ENCODE measurements around the gene TNNI3. TPM values are rescaled to one million over a fixed set of nuclear protein-coding genes. Genes with fewer than 3 reads are reported as not detected.

TNNI3 gene
- total and polyA plus RNA-seq, 9 of the 15 experiments (the other 6 are each of a cell fraction or from before 2014, with no cell fraction given) = 4.7 to 158 (median 42.0) TPM

- TF ChIP-seq NRF1 (conservative IDR thresholded peaks at IDR 0.05 in 1 of 2, IDR thresholded peaks at IDR 0.05 in 1 of 2) = peak; percentile 61 to 71
- no peak for TF ChIP-seq GABPB2 (CRISPR knock-in tag; conservative IDR thresholded peaks at IDR 0.05)
- TF ChIP-seq, protein P1, sequence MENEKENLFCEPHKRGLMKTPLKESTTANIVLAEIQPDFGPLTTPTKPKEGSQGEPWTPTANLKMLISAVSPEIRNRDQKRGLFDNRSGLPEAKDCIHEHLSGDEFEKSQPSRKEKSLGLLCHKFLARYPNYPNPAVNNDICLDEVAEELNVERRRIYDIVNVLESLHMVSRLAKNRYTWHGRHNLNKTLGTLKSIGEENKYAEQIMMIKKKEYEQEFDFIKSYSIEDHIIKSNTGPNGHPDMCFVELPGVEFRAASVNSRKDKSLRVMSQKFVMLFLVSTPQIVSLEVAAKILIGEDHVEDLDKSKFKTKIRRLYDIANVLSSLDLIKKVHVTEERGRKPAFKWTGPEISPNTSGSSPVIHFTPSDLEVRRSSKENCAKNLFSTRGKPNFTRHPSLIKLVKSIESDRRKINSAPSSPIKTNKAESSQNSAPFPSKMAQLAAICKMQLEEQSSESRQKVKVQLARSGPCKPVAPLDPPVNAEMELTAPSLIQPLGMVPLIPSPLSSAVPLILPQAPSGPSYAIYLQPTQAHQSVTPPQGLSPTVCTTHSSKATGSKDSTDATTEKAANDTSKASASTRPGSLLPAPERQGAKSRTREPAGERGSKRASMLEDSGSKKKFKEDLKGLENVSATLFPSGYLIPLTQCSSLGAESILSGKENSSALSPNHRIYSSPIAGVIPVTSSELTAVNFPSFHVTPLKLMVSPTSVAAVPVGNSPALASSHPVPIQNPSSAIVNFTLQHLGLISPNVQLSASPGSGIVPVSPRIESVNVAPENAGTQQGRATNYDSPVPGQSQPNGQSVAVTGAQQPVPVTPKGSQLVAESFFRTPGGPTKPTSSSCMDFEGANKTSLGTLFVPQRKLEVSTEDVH (IDR thresholded peaks at IDR 0.05; ENCODE audit: low read depth, partially characterized antibody) = no peak
- no peak for TF ChIP-seq PHF21A (IDR thresholded peaks at IDR 0.05; ENCODE audit: borderline replicate concordance, low read depth)
- TF ChIP-seq, protein P2, sequence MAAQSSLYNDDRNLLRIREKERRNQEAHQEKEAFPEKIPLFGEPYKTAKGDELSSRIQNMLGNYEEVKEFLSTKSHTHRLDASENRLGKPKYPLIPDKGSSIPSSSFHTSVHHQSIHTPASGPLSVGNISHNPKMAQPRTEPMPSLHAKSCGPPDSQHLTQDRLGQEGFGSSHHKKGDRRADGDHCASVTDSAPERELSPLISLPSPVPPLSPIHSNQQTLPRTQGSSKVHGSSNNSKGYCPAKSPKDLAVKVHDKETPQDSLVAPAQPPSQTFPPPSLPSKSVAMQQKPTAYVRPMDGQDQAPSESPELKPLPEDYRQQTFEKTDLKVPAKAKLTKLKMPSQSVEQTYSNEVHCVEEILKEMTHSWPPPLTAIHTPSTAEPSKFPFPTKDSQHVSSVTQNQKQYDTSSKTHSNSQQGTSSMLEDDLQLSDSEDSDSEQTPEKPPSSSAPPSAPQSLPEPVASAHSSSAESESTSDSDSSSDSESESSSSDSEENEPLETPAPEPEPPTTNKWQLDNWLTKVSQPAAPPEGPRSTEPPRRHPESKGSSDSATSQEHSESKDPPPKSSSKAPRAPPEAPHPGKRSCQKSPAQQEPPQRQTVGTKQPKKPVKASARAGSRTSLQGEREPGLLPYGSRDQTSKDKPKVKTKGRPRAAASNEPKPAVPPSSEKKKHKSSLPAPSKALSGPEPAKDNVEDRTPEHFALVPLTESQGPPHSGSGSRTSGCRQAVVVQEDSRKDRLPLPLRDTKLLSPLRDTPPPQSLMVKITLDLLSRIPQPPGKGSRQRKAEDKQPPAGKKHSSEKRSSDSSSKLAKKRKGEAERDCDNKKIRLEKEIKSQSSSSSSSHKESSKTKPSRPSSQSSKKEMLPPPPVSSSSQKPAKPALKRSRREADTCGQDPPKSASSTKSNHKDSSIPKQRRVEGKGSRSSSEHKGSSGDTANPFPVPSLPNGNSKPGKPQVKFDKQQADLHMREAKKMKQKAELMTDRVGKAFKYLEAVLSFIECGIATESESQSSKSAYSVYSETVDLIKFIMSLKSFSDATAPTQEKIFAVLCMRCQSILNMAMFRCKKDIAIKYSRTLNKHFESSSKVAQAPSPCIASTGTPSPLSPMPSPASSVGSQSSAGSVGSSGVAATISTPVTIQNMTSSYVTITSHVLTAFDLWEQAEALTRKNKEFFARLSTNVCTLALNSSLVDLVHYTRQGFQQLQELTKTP (IDR thresholded peaks at IDR 0.05; ENCODE audit: low read depth in 1 of 2, partially characterized antibody in 2 of 2) = peak in 1 of 2 experiments; percentile 100
- TF ChIP-seq ZNF232 (CRISPR knock-in tag; IDR thresholded peaks at IDR 0.05) = no peak
- TF ChIP-seq CREBBP (IDR thresholded peaks at IDR 0.05; ENCODE audit: low read depth, low read length) = peak; percentile 85
- TF ChIP-seq KLF6 (CRISPR knock-in tag; IDR thresholded peaks at IDR 0.05; ENCODE audit: borderline replicate concordance) = 0 out of 2 replicates have a peak, but pooled peaks have one; percentile 36
- TF ChIP-seq ELF4 (CRISPR knock-in tag; IDR thresholded peaks at IDR 0.05) = peak; percentile 78; the same call in 1 of the 2 replicates
- peak; percentile 37; the same call in 1 of the 2 replicates for TF ChIP-seq TEAD4 (IDR thresholded peaks at IDR 0.05; ENCODE audit: low read length)
- no peak for TF ChIP-seq TEAD4 (CRISPR knock-in tag; IDR thresholded peaks at IDR 0.05; ENCODE audit: borderline replicate concordance)
- TF ChIP-seq ATF7 (IDR thresholded peaks at IDR 0.05) = peak; percentile 47; the same call in 1 of the 2 replicates
- no peak for TF ChIP-seq NFXL1 (CRISPR knock-in tag; IDR thresholded peaks at IDR 0.05)
- no peak for TF ChIP-seq PTTG1 (tag; IDR thresholded peaks at IDR 0.05; ENCODE audit: low read depth)
- TF ChIP-seq, protein P3, sequence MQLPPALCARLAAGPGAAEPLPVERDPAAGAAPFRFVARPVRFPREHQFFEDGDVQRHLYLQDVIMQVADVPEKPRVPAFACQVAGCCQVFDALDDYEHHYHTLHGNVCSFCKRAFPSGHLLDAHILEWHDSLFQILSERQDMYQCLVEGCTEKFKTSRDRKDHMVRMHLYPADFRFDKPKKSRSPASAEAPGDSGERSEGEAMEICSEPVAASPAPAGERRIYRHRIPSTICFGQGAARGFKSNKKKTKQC (CRISPR knock-in tag; IDR thresholded peaks at IDR 0.05) = no peak
- TF ChIP-seq RBM39 (optimal IDR thresholded peaks at IDR 0.05; ENCODE audit: low read depth, low read length) = peak; percentile 13
- peak; percentile 72 for TF ChIP-seq GABPA (tag; conservative IDR thresholded peaks at IDR 0.05; ENCODE audit: low read depth)
- TF ChIP-seq YY1 (IDR thresholded peaks at IDR 0.05; ENCODE audit: borderline replicate concordance in 1 of 3, control insufficient read depth in 1 of 3, extremely low read depth in 1 of 3, insufficient read depth in 3 of 3, insufficient read length in 1 of 3, insufficient replicate concordance in 2 of 3, low read depth in 1 of 3, low read length in 2 of 3) = peak in 1 of 3 experiments; percentile 5
These were observed 21.5 kb upstream of the TNNI3 start (continued) for GRCh38 chr19:55178781-55179599.
